HG03558 (cell line): Measurements from ENCODE around the gene ZNF814.
"Not testable (repeated sequence)": the region's sequence is repeated elsewhere in the genome, so short reads cannot be mapped to it uniquely, and the experiment has no call there.

Experiments
- ATAC-seq: cut with Tn5 transposase; IDR thresholded peaks from one replicate; pipeline ENCODE4 v1.9.1; 2021; ENCODE audit warnings: moderate number of reproducible peaks; ENCODE audit not compliant: unreplicated experiment; ENCODE audit errors: extremely low read depth

ZNF814 gene

DNA sequence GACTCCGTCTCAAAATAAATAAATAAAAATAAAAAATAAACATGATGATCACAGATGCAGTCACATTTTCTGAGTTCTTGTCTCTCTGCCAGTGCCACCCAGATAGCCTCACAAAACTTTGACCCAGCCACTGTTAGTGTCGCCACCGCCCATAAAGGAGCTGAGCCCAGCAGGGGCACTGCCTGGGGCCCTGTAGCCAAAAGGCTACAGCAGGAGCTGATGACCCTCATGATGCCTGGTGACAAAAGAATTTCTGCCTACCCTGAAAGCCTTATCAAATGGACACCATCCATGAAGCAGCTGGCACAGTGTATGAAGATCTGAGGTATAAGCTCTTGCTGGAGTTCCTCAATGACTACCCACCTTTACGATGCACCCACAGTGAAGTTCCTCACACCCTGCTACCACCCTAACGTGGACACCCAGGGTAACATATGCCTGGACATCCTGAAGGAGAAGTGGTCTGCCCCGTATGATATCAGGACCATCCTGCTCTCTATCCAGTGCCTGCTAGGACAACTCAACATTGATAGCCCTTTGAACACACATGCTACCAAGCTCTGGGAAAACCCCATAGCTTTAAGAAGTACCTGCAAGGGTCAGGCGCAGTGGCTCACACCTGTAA, 20.9 kb downstream of the ZNF814 start:
- no peak for ATAC-seq

- not testable (repeated sequence) for ATAC-seq
Measured at GRCh38 chr19:57862351-57862750, 26.5 kb downstream of the ZNF814 start.

GRCh38 chr19:57854117-57854516, 34.7 kb downstream of the ZNF814 start:
- ATAC-seq: not testable (repeated sequence)

- ATAC-seq: not testable (repeated sequence)
Measured at GRCh38 chr19:57851812-57852603, 36.8 kb downstream of the ZNF814 start.

DNA sequence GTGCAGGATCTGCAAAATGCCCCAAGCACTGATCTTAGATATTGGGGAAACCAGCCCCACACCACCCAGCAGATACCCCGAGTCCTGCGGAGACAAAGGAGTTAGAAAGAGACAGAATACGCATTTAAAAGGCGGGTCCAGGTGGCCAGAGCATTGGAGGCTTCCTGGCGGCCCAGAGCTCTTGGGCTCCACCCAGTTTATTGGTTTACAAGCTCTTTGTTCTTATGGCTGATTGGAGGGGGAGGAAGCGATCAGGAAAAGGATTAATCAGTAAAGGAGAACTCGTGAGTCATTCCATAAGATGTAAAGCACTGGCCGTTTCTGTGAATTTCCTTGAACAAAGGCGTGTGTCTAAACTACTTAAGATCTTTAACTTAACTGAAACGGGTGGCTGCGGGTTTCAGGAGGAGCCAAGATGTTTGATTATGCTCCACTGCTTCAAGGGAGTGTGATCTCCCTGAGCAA, 38.3 kb downstream of the ZNF814 start:
- ATAC-seq: no peak

DNA sequence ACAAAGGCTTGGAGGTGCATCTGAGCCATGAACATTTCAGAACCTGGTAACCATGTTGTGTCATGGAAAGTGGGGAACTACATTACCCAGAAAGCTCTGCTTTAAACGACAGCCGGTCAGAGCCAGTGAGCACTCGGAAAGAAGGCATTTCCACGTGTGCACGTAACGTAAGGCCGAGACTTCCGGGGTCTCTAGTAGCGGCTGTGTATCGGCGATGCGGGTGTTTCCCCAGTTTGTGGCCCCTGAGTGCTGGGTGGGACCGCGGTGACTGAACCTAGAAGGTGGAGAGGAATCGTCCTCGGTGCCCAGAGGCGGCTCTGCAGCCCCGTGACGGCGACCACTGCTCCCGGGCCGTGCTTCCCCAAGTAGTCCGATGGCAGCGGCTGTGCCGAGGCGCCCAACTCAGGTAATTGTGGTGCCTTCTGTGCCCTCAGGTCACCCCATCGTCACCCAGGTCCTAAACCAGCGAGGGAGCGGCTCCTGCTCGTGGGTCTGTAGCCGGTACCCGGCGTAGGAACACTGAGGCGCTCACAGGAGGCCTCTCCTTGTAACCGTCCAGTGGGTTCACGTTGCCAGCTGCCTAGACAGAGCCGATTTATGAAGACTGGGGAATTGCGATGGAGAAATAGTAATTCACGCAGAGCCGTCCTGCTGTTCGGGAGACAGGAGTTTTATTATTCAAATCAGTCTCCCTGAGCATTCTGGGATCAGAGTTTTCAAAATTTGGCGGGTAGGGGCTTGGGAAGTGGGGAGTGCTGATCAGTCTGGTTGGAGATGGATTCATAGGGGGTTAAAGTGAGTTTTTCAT, 39.0 kb downstream of the ZNF814 start, which contains the start of gene ZNF587:
ZNF587 (plus strand) TSS at position 194 of the 808 bp plus-strand sequence; CDS start at position 374, 180 bp downstream.
- ATAC-seq: peak; percentile 90

DNA sequence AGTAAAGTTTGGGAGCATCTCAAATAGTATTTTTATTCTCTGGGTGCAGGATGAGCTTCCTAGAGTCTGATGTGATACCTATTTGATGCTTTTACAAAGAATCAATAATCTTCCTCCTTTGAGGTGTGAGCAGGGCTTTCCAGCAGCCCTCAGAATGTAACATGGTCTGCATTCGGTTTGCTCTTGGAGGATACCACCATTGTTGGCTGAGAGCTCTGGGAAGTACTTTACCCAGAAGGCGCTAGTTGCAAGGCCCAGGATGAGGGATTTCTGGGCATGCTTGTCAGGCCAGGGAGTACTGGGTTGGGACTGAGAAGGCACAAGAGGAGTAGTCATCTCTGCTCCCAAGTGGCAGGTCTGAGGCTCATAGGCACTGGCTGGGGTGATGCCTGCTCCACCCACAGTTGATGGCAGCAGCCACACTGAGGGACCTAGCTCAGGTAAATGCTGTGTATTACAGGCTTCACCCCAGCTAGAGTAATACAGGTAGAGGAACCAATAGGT, 39.6 kb downstream of the ZNF814 start:
- not testable (repeated sequence) for ATAC-seq

GRCh38 chr19:57847164-57847563, 41.7 kb downstream of the ZNF814 start:
- ATAC-seq: not testable (repeated sequence)

DNA sequence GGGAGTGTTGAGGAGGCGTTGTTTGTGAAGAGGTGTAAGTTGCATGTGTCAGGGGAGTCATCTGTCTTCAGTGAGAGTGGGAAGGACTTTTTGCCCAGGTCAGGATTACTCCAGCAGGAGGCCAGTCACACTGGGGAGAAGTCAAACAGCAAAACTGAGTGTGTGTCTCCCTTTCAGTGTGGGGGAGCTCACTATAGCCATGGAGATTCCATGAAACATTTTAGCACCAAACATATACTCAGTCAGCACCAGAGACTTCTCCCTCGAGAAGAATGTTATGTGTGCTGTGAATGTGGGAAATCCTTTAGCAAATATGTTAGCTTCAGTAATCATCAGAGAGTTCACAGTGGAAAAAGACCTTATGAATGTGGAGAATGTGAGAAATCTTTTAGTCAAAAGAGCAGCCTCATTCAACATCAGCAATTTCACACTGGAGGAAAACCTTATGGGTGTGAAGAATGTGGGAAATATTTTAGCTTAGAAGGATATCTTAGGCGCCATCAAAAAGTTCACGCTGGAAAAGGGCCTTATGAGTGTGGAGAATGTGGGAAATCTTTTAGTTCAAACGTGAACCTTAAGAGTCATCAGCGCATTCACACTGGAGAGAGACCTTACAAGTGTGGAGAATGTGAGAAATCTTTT, 47.6 kb downstream of the ZNF814 start:
- ATAC-seq: no peak

GRCh38 chr19:57838622-57839191, 50.1 kb downstream of the ZNF814 start:
- not testable (repeated sequence) for ATAC-seq

GRCh38 chr19:57836991-57837390, 51.8 kb downstream of the ZNF814 start:
- ATAC-seq: not testable (repeated sequence)

- no peak for ATAC-seq
Measured at GRCh38 chr19:57830071-57830602, 58.7 kb downstream of the ZNF814 start, which contains the start of gene ZNF587B. Gene ZNF587B, plus strand, starts transcription at chr19:57830299. Its CDS starts 230 bp downstream, at chr19:57830529.

DNA sequence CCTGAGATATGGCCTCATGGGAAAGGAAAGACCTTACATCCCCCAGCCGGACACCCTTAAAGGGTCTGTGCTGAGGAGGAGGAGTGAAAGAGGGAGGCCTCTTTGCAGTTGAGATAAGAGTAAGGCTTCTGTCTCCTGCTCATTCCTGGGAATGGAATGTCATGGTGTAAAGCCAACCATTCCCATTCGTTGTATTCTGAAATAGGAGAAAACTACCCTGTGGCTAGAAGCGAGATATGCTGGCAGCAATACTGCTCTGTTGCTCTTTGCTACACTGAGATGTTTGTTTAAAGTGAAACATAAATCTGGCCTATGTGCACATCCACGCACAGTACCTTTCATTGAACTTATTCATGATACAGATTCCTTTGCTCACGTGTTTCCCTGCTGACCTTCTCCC, 59.5 kb downstream of the ZNF814 start:
- no peak for ATAC-seq

- ATAC-seq: no peak
Measured at GRCh38 chr19:57825511-57825910, 63.3 kb downstream of the ZNF814 start.

- not testable (repeated sequence) for ATAC-seq
Measured at GRCh38 chr19:57823608-57824007, 65.2 kb downstream of the ZNF814 start.

GRCh38 chr19:57823155-57823554, 65.7 kb downstream of the ZNF814 start:
- ATAC-seq: not testable (repeated sequence)

GRCh38 chr19:57821501-57821900, 67.3 kb downstream of the ZNF814 start:
- not testable (repeated sequence) for ATAC-seq

GRCh38 chr19:57821095-57821494, 67.7 kb downstream of the ZNF814 start:
- not testable (repeated sequence) for ATAC-seq

DNA sequence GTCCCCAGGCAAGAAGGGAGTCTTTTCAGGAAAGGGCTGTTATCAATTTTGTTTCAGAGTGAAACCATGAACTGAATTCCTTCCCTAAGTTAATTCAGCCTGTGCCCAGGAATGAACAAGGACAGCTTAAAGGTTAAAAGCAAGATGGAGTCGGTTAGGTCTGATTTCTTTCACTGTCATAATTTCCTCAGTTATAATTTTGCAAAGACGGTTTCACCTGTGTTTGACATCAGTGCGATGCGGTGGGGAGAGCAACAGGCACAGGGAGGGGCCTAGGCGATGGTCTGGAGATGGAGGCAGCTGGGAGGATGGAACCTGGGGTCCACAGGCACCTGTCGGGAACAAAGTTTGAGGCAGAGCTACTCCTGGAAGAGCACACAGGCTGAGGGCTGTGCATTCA, 68.2 kb downstream of the ZNF814 start:
- no peak for ATAC-seq
